ENCODE results near the gene G0S2.

Gene G0S2

GRCh38 chr1:209629621-209630382, 45.4 kb upstream of the G0S2 start:
- DNase-seq (ENCODE audit: low read depth): no peak
- no peak overlapping the region for H3K4me3 ChIP-seq (ENCODE audit: low read depth, low read length)
- TF ChIP-seq CTCF (IDR thresholded peaks at IDR 0.05; ENCODE audit: low read depth, low read length, missing control alignments): no peak

GRCh38 chr1:209630383-209631225, 44.6 kb upstream of the G0S2 start:
- TF ChIP-seq CTCF (IDR thresholded peaks at IDR 0.05; ENCODE audit: low read depth, low read length, missing control alignments): no peak
- no peak overlapping the region for H3K4me3 ChIP-seq (ENCODE audit: low read depth, low read length)
- DNase-seq (ENCODE audit: low read depth): no peak

- no peak overlapping the region for H3K4me3 ChIP-seq (ENCODE audit: low read depth, low read length)
- DNase-seq (ENCODE audit: low read depth): no peak
- TF ChIP-seq CTCF (IDR thresholded peaks at IDR 0.05; ENCODE audit: low read depth, low read length, missing control alignments): no peak
Measured at GRCh38 chr1:209633335-209633997, 41.7 kb upstream of the G0S2 start.

- DNase-seq (ENCODE audit: low read depth): no peak
- no peak overlapping the region for H3K4me3 ChIP-seq (ENCODE audit: low read depth, low read length)
- TF ChIP-seq CTCF (IDR thresholded peaks at IDR 0.05; ENCODE audit: low read depth, low read length, missing control alignments): no peak
Measured at GRCh38 chr1:209634005-209634737, 41.0 kb upstream of the G0S2 start.

- DNase-seq (ENCODE audit: low read depth): no peak
- TF ChIP-seq CTCF (IDR thresholded peaks at IDR 0.05; ENCODE audit: low read depth, low read length, missing control alignments): no peak
Measured at GRCh38 chr1:209635850-209636249, 39.4 kb upstream of the G0S2 start.

GRCh38 chr1:209641832-209642172, 33.4 kb upstream of the G0S2 start:
- no peak overlapping the region for H3K4me3 ChIP-seq (ENCODE audit: low read depth, low read length)
- no peak for DNase-seq (ENCODE audit: low read depth)
- TF ChIP-seq CTCF (IDR thresholded peaks at IDR 0.05; ENCODE audit: low read depth, low read length, missing control alignments): no peak

More at GRCh38 chr1:209635850-209636249, 39.4 kb upstream of the G0S2 start:
- no peak overlapping the region for H3K4me3 ChIP-seq (ENCODE audit: low read depth, low read length)

Data from GM12864 (cell line).